HG02970 (cell line): ENCODE data around the gene TNNI2.
"Not testable (repeated sequence)": the region's sequence is repeated elsewhere in the genome, so short reads cannot be mapped to it uniquely, and the experiment has no call there.

ENCODE experiments used
- ATAC-seq: cut with Tn5 transposase; IDR thresholded peaks from one replicate; pipeline ENCODE4 v1.9.1; 2021; ENCODE audit warnings: mild to moderate bottlenecking, moderate library complexity, moderate number of reproducible peaks; ENCODE audit not compliant: unreplicated experiment, low FRiP score

TNNI2 gene

GRCh38 chr11:1870721-1871466 is 32.1 kb downstream of the TNNI2 start:
- no peak for ATAC-seq

GRCh38 chr11:1871531-1871930 is 32.8 kb downstream of the TNNI2 start:
- no peak for ATAC-seq

- ATAC-seq = no peak
Measured at GRCh38 chr11:1872267-1872985, 33.6 kb downstream of the TNNI2 start.

- no peak for ATAC-seq
Measured at GRCh38 chr11:1873048-1873812, 34.4 kb downstream of the TNNI2 start.

GRCh38 chr11:1873813-1874150 is 35.0 kb downstream of the TNNI2 start:
- not testable (repeated sequence) for ATAC-seq

GRCh38 chr11:1874441-1875092 is 35.8 kb downstream of the TNNI2 start:
- not testable (repeated sequence) for ATAC-seq

GRCh38 chr11:1875093-1875850 is 36.5 kb downstream of the TNNI2 start:
- no peak for ATAC-seq

- ATAC-seq = not testable (repeated sequence)
Measured at GRCh38 chr11:1875851-1876301, 37.1 kb downstream of the TNNI2 start.

- no peak for ATAC-seq
Measured at GRCh38 chr11:1876361-1877063, 37.7 kb downstream of the TNNI2 start.

- no peak for ATAC-seq
Measured at GRCh38 chr11:1877211-1878136, 38.7 kb downstream of the TNNI2 start.

- no peak for ATAC-seq
Measured at GRCh38 chr11:1878137-1879031, 39.6 kb downstream of the TNNI2 start.

- no peak for ATAC-seq
Measured at GRCh38 chr11:1879342-1879940, 40.7 kb downstream of the TNNI2 start.

GRCh38 chr11:1879941-1880720 is 41.4 kb downstream of the TNNI2 start:
- ATAC-seq = no peak

GRCh38 chr11:1880746-1881441 is 42.1 kb downstream of the TNNI2 start:
- no peak for ATAC-seq

- ATAC-seq = no peak
Measured at GRCh38 chr11:1881442-1882264, 42.9 kb downstream of the TNNI2 start.
